ENCODE data around the gene GARIN5A.

DNA sequence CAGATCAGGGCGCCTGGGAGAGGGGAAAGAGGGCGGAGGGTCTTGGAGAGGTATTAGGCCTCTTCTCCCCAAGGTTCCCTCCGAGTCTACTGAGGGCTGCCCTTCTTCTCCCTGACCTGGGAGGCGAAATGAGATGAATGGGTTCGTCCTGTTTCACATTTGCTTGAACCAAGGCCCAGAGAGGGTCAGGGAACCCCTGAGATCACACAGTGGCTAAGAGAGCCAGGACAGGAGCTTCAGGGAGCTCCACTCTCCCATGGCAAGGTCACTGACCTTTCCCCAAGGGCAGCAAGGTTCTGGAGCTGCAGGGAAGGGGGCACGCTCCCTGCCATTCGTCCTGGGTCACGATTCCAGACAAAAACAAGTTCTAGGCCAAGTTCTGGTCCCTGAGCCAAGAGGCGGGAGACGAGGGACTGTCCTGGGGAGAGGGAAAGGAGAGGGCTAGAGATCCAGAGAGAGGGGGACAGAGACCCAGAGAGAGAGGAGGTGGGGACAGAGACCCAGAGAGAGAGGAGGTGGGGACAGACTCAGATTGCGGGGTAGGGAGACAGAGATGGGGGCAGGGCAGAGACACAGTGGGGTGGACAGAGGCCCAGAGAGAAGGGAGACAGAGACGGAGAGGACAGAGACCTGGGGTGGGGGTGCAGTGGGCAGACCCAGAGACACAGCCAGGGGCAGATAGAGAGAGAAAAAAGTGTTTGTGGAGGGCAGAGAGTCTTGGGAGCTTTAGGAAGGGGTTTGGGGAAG is 36.5 kb upstream of the GARIN5A start:
- TF ChIP-seq MYC (IDR thresholded peaks at IDR 0.05; ENCODE audit: borderline replicate concordance, low read length) (no peak), CEBPB (IDR thresholded peaks at IDR 0.05) (no peak), CTCF (IDR thresholded peaks at IDR 0.05) (no peak), POLR2A (IDR thresholded peaks at IDR 0.05; ENCODE audit: low read length) (no peak)
